PFSK-1 (cell line): ENCODE results near the gene IPO11.

Experiments
- POLR2AphosphoS5 ChIP-seq: IDR thresholded peaks from 2 replicates; pipeline ENCODE4 v1.6.1; 2012; ENCODE audit warnings: low read depth, mild to moderate bottlenecking, control low read depth, low read length, moderate library complexity
- SIN3A ChIP-seq: IDR thresholded peaks from 2 replicates; pipeline ENCODE4 v1.6.1; 2012; ENCODE audit warnings: mild to moderate bottlenecking, low read length, moderate library complexity, borderline replicate concordance; ENCODE audit not compliant: insufficient read depth

DNA sequence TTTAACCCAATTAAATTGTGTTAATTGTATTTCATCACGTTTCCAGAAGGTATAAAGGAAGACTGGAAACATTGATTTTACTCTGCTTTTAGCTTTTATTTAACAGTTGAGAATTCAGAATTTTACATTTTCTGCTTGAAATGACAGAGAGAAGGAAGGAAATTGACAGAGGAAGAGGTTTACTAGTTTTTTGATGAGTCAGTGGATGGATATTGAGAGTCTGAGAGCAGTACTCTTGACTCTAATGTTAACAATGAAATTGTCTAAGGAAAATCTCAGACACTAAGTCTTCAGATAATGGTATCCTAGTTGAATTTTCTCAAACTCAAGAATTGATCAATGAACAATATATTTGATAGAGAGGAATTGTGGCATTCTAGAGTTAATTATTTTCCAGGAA lies 60.6 kb downstream of the IPO11 start:
- no peak for TF ChIP-seq POLR2AphosphoS5
- TF ChIP-seq SIN3A = no peak
